Stimulated activated CD8-positive, alpha-beta memory T cell treated with anti-CD3 and anti-CD28 coated beads, Interleukin-15, amount 100 ng/mL, for 1 hour (primary cell): Measurements from ENCODE around the gene MRC2.

Source experiments
- DNase-seq: peaks from one replicate; pipeline ENCODE4 v3.0.0-alpha.2; 2020; ENCODE audit warnings: low read depth

Gene MRC2

GRCh38 chr17:62703261-62703775 is 75.8 kb downstream of the MRC2 start:
- DNase-seq = no peak

- peak; percentile 47 for DNase-seq
Measured at GRCh38 chr17:62703776-62704380, 76.4 kb downstream of the MRC2 start.

- DNase-seq = no peak
Measured at GRCh38 chr17:62704381-62704971, 77.0 kb downstream of the MRC2 start.

GRCh38 chr17:62705156-62705777 is 77.8 kb downstream of the MRC2 start:
- no peak for DNase-seq

- DNase-seq = no peak
Measured at GRCh38 chr17:62705778-62706597, 78.5 kb downstream of the MRC2 start.

- DNase-seq = no peak
Measured at GRCh38 chr17:62706598-62707424, 79.3 kb downstream of the MRC2 start.

- DNase-seq = no peak
Measured at GRCh38 chr17:62707425-62707739, 79.9 kb downstream of the MRC2 start.

- no peak for DNase-seq
Measured at GRCh38 chr17:62708587-62708986, 81.1 kb downstream of the MRC2 start.

GRCh38 chr17:62712171-62712581 is 84.7 kb downstream of the MRC2 start:
- DNase-seq = no peak

- no peak for DNase-seq
Measured at GRCh38 chr17:62713086-62713881, 85.8 kb downstream of the MRC2 start.

GRCh38 chr17:62714016-62714777 is 86.7 kb downstream of the MRC2 start:
- DNase-seq = no peak

GRCh38 chr17:62715882-62716390 is 88.5 kb downstream of the MRC2 start:
- no peak for DNase-seq

GRCh38 chr17:62716834-62717588 is 89.5 kb downstream of the MRC2 start:
- no peak for DNase-seq

GRCh38 chr17:62717589-62717855 is 90.1 kb downstream of the MRC2 start:
- no peak for DNase-seq

GRCh38 chr17:62717889-62718288 is 90.4 kb downstream of the MRC2 start:
- no peak for DNase-seq

GRCh38 chr17:62718429-62718828 is 91.0 kb downstream of the MRC2 start:
- no peak for DNase-seq

GRCh38 chr17:62719586-62719985 is 92.1 kb downstream of the MRC2 start:
- DNase-seq = no peak

GRCh38 chr17:62720126-62720850 is 92.8 kb downstream of the MRC2 start:
- no peak for DNase-seq

- no peak for DNase-seq
Measured at GRCh38 chr17:62722625-62723024, 95.2 kb downstream of the MRC2 start.
